ENCODE measurements around the gene EEPD1. TPM values are rescaled to one million over a fixed set of nuclear protein-coding genes. Genes with fewer than 3 reads are reported as not detected.

EEPD1 gene
- total RNA-seq, 1 experiment from 2014 or later, result 5.0 TPM

DNA sequence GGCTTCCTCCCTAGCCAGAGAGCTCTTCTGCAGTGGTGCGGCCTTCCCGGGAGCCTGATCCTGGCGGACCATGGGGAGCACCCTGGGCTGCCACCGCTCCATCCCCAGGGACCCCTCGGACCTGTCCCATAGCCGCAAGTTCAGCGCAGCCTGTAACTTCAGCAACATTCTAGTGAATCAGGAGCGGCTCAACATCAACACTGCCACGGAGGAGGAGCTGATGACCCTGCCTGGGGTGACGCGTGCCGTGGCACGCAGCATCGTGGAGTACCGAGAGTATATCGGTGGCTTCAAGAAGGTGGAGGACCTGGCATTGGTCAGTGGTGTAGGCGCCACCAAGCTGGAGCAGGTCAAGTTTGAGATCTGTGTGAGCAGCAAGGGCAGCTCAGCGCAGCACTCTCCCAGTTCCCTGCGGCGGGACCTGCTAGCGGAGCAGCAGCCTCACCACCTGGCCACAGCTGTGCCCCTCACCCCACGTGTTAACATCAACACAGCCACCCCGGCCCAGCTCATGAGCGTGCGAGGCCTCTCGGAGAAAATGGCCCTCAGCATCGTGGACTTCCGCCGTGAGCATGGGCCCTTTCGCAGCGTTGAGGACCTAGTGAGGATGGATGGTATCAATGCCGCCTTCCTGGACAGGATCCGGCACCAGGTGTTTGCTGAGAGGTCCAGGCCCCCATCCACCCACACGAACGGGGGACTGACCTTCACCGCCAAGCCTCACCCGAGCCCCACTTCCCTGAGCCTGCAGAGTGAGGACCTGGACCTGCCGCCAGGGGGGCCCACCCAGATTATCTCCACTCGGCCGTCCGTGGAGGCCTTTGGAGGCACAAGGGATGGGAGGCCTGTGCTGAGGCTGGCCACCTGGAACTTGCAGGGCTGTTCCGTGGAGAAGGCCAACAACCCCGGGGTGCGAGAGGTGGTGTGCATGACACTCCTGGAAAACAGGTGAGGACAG lies 1.5 kb downstream of the EEPD1 start:
- H2AFZ ChIP-seq (ENCODE audit: low read length), result no peak overlapping the region
- H3K27ac Mint-ChIP-seq, result 0 out of 7 replicates have a peak overlapping the region, but pooled peaks of 1 of the 3 experiments have one; percentile 23
- peaks cover 38 to 39% of the 10 kb centered on the region in 2 experiments for H3K4me1 Mint-ChIP-seq

More for the DNA sequence above, 1.5 kb downstream of the EEPD1 start:
- H4K20me1 ChIP-seq (ENCODE audit: control insufficient read depth, insufficient read depth, insufficient read length), result no peaks in the 10 kb centered on the region
- H2BK5ac ChIP-seq (ENCODE audit: insufficient read length, low read length), result no peak overlapping the region
- no peak overlapping the region for H3K9ac ChIP-seq (ENCODE audit: extremely low read depth, insufficient read length, low read length)
- no peak overlapping the region for H3T11ph ChIP-seq (ENCODE audit: low read length)
- no CpG with 5 or more reads among the region's 44 CpGs for WGBS (ENCODE audit: extremely low coverage, insufficient read length, low lambda C conversion rate)
- H3K79me1 ChIP-seq (ENCODE audit: insufficient read depth, low read depth, low read length, poor library complexity, severe bottlenecking), result no peaks in the 10 kb centered on the region
- H2BK120ac ChIP-seq (ENCODE audit: low read depth, low read length, poor library complexity, severe bottlenecking), result no peak overlapping the region
- H4K91ac ChIP-seq (ENCODE audit: insufficient read length, low read depth, low read length), result no peak overlapping the region
- H3K14ac ChIP-seq (ENCODE audit: insufficient read depth, low read length), result no peak overlapping the region
- no peak overlapping the region for H2BK15ac ChIP-seq (ENCODE audit: low read depth, low read length)
- H3K4me2 ChIP-seq (ENCODE audit: insufficient read depth, insufficient read length, low read length), result peak overlapping the region; percentile 77
- TF ChIP-seq, protein P1, sequence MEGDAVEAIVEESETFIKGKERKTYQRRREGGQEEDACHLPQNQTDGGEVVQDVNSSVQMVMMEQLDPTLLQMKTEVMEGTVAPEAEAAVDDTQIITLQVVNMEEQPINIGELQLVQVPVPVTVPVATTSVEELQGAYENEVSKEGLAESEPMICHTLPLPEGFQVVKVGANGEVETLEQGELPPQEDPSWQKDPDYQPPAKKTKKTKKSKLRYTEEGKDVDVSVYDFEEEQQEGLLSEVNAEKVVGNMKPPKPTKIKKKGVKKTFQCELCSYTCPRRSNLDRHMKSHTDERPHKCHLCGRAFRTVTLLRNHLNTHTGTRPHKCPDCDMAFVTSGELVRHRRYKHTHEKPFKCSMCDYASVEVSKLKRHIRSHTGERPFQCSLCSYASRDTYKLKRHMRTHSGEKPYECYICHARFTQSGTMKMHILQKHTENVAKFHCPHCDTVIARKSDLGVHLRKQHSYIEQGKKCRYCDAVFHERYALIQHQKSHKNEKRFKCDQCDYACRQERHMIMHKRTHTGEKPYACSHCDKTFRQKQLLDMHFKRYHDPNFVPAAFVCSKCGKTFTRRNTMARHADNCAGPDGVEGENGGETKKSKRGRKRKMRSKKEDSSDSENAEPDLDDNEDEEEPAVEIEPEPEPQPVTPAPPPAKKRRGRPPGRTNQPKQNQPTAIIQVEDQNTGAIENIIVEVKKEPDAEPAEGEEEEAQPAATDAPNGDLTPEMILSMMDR (conservative IDR thresholded peaks at IDR 0.05), result no peak
- no peak overlapping the region for H3K18ac ChIP-seq (ENCODE audit: insufficient read length, low read depth, low read length)
- H4K8ac ChIP-seq (replicated peaks; ENCODE audit: insufficient read length, low read depth, low read length), result no peak overlapping the region
- Mint-ChIP-seq H3K9me3 (no peaks in the 10 kb centered on the region; a peak in 1 of 5 replicates), H3K36me3 (ENCODE audit: insufficient read depth in 1 of 3, low read depth in 3 of 3) (peaks cover 7 to 14% (median 12%) of the 10 kb centered on the region in 3 experiments; a peak in 4 of 7 replicates), H3K4me3 (peak overlapping the region; percentile 76 to 88), H3K27me3 (ENCODE audit: low read depth) (peaks cover 19% of the 10 kb centered on the region)
- peaks cover 2% of the 10 kb centered on the region; the same call in 1 of the 2 replicates for H3K79me2 ChIP-seq (ENCODE audit: insufficient read depth, low read length)
- no peak for DNase-seq
- H3K27ac ChIP-seq (ENCODE audit: insufficient read length, low read depth, low read length), result no peak overlapping the region
- H2BK12ac ChIP-seq (ENCODE audit: insufficient read length, low read depth, low read length), result no peak overlapping the region
- peaks cover 8% of the 10 kb centered on the region for H3K23me2 ChIP-seq (ENCODE audit: insufficient read length, low read depth, low read length, poor library complexity, severe bottlenecking)
- H3K23ac ChIP-seq (ENCODE audit: insufficient read length, low read depth, low read length), result no peak overlapping the region
- no peak overlapping the region for H4K5ac ChIP-seq (ENCODE audit: insufficient read length, low read depth, low read length)
- H2BK20ac ChIP-seq (ENCODE audit: low read depth, low read length, poor library complexity, severe bottlenecking), result no peak overlapping the region
- no peaks in the 10 kb centered on the region for H3K27me3 ChIP-seq (ENCODE audit: insufficient read depth, low read length)
- H2AK5ac ChIP-seq (ENCODE audit: insufficient read length, low read length), result no peak overlapping the region
- H3K9me3 ChIP-seq (ENCODE audit: control insufficient read depth, low read depth, low read length), result no peaks in the 10 kb centered on the region
- no peak overlapping the region for H3K56ac ChIP-seq (ENCODE audit: insufficient read length, low read depth, low read length)
- H3K4ac ChIP-seq (ENCODE audit: low read depth, low read length), result no peak overlapping the region
- H3K4me1 ChIP-seq (ENCODE audit: insufficient read depth, low read length), result 0 out of 2 replicates have a peak, but pooled peaks cover 3% of the 10 kb centered on the region

Data from H9 (cell line).